ENCODE data around the gene AUH. TPM values are rescaled to one million over a fixed set of nuclear protein-coding genes. Genes with fewer than 3 reads are reported as not detected.

AUH gene
- polyA plus RNA-seq, 3 donors, result 4.0 to 9.9 (median 8.4) TPM

GRCh38 chr9:91188719-91189590 lies 172.8 kb downstream of the AUH start:
- no peaks in the 10 kb centered on the region for H4K20me1 ChIP-seq (ENCODE audit: insufficient read depth, low read length)
- H3K27ac ChIP-seq (ENCODE audit: low read depth in 1 of 2, low read length in 2 of 2), result no peak overlapping the region
- peaks cover 42% of the 10 kb centered on the region for H3K4me1 Mint-ChIP-seq
- H3K79me2 ChIP-seq (ENCODE audit: insufficient read depth, low read length), result no peaks in the 10 kb centered on the region
- H3K4me3 ChIP-seq (replicated peaks in 1 of 3; ENCODE audit: low read depth in 2 of 3, low read length in 3 of 3), result no peak overlapping the region
- H3K4me1 ChIP-seq (ENCODE audit: control insufficient read depth in 1 of 2, insufficient read depth in 2 of 2, low read length in 2 of 2), result peaks cover 38 to 47% of the 10 kb centered on the region in 2 donors
- H3K9ac ChIP-seq (ENCODE audit: insufficient read depth, low read length, poor library complexity, severe bottlenecking), result no peak overlapping the region
- no peak overlapping the region for H3K4me3 Mint-ChIP-seq
- H2AFZ ChIP-seq (ENCODE audit: insufficient read depth, low read depth, low read length, poor library complexity, severe bottlenecking), result no peak overlapping the region
- H3K36me3 Mint-ChIP-seq, result peaks cover 3 to 8% of the 10 kb centered on the region in 2 donors
- H3K36me3 ChIP-seq (replicated peaks in 1 of 2; ENCODE audit: control insufficient read depth in 1 of 2, insufficient read depth in 2 of 2, low read length in 2 of 2), result no peaks in the 10 kb centered on the region
- H3K27ac Mint-ChIP-seq, result peak overlapping the region in 4 of 7 donors; percentile 36 to 67 (median 54)
- peaks cover 0 to 3% (median 1%) of the 10 kb centered on the region in 3 donors for H3K27me3 Mint-ChIP-seq (ENCODE audit: low read depth in 3 of 3)
- no peaks in the 10 kb centered on the region for H3K9me3 ChIP-seq (replicated peaks in 1 of 2; ENCODE audit: control insufficient read depth in 1 of 2, insufficient read depth in 1 of 2, low read length in 2 of 2)
- 96% methylated on average over 3 of the region's 11 CpGs for WGBS (ENCODE audit: insufficient coverage)
- no peaks in the 10 kb centered on the region for H3K27me3 ChIP-seq (ENCODE audit: control insufficient read depth in 2 of 2, insufficient read depth in 2 of 2, low read length in 2 of 2)
- intact Hi-C loops (cut with micrococcal nuclease), result no loop called here
- no peak overlapping the region for H3K4me2 ChIP-seq (replicated peaks; ENCODE audit: extremely low read depth, low read length, poor library complexity, severe bottlenecking)
- DNase-seq, result no peak
- peaks cover 4 to 11% (median 7%) of the 10 kb centered on the region in 7 donors for H3K9me3 Mint-ChIP-seq
- no peak for TF ChIP-seq CTCF (IDR thresholded peaks at IDR 0.05)

DNA sequence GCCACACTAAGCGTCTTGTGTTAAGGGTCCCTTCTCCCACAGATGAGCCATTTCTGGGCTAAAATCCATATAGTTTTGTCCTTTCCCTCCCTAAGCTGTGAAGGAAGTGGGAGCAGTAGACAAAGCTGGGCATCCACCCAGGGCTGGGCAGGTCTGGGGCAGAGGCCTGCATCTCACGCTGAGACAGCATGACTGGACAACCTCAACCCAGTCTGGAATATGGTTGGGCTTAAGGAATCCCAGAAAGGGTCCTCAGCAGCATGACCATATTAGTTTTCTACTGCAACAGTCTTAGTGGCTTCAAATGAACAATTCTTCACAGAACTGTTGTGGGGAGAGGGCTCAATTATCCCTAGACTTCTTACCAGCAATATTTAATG lies 173.8 kb downstream of the AUH start:
- Histone ChIP-seq H3K27ac (ENCODE audit: low read depth in 1 of 2, low read length in 2 of 2) (no peak overlapping the region), H3K4me2 (replicated peaks; ENCODE audit: extremely low read depth, low read length, poor library complexity, severe bottlenecking) (no peak overlapping the region), H3K4me3 (replicated peaks in 1 of 3; ENCODE audit: low read depth in 2 of 3, low read length in 3 of 3) (no peak overlapping the region), H3K79me2 (ENCODE audit: insufficient read depth, low read length) (no peaks in the 10 kb centered on the region), H3K9ac (ENCODE audit: insufficient read depth, low read length, poor library complexity, severe bottlenecking) (no peak overlapping the region), H3K27me3 (ENCODE audit: control insufficient read depth in 2 of 2, insufficient read depth in 2 of 2, low read length in 2 of 2) (no peaks in the 10 kb centered on the region), H3K4me1 (ENCODE audit: control insufficient read depth in 1 of 2, insufficient read depth in 2 of 2, low read length in 2 of 2) (peaks cover 28 to 37% of the 10 kb centered on the region in 2 donors), H4K20me1 (ENCODE audit: insufficient read depth, low read length) (no peaks in the 10 kb centered on the region), H3K36me3 (replicated peaks in 1 of 2; ENCODE audit: control insufficient read depth in 1 of 2, insufficient read depth in 2 of 2, low read length in 2 of 2) (no peaks in the 10 kb centered on the region), H3K9me3 (replicated peaks in 1 of 2; ENCODE audit: control insufficient read depth in 1 of 2, insufficient read depth in 1 of 2, low read length in 2 of 2) (no peaks in the 10 kb centered on the region), H2AFZ (ENCODE audit: insufficient read depth, low read depth, low read length, poor library complexity, severe bottlenecking) (no peak overlapping the region)
- Mint-ChIP-seq H3K27me3 (ENCODE audit: low read depth in 3 of 3) (peaks cover 0 to 4% (median 0%) of the 10 kb centered on the region in 3 donors), H3K4me1 (peaks cover 37% of the 10 kb centered on the region), H3K36me3 (peaks cover 3 to 8% of the 10 kb centered on the region in 2 donors), H3K9me3 (peaks cover 4 to 11% (median 7%) of the 10 kb centered on the region in 7 donors), H3K27ac (peak overlapping the region in 2 of 7 donors; percentile 14 to 78), H3K4me3 (no peak overlapping the region)
- WGBS (ENCODE audit: insufficient coverage), result 92% methylated on average over 2 of the region's 2 CpGs
- no peak for DNase-seq
- no peak for TF ChIP-seq CTCF (IDR thresholded peaks at IDR 0.05)
- intact Hi-C loops (cut with micrococcal nuclease), result no loop called here
